LNCaP clone FGC (cell line): ENCODE measurements around the gene NACC1.
"Not testable (repeated sequence)": the region's sequence is repeated elsewhere in the genome, so short reads cannot be mapped to it uniquely, and the experiment has no call there.

Experiments used
- DNase-seq: peaks from one replicate; pipeline ENCODE4 v3.0.0-alpha.2; 2011; ENCODE audit warnings: low read depth
- H3K4me3 ChIP-seq: 2 replicates; pipeline ENCODE4 v1.5.1; 2011; ENCODE audit warnings: mild to moderate bottlenecking, low read depth, low read length, control low read depth
- CTCF ChIP-seq: IDR thresholded peaks from 2 replicates; pipeline ENCODE4 v1.5.1; 2012; ENCODE audit warnings: mild to moderate bottlenecking; ENCODE audit not compliant: control insufficient read depth, insufficient read depth; ENCODE audit errors: extremely low read depth

NACC1 gene

GRCh38 chr19:13165162-13165997 is 47.3 kb downstream of the NACC1 start:
- TF ChIP-seq CTCF: no peak
- DNase-seq: no peak

GRCh38 chr19:13166151-13166550 is 48.1 kb downstream of the NACC1 start:
- H3K4me3 ChIP-seq, DNase-seq: not testable (repeated sequence)

More at GRCh38 chr19:13165162-13165997, 47.3 kb downstream of the NACC1 start:
- no peak overlapping the region for H3K4me3 ChIP-seq

- no peak for DNase-seq
- H3K4me3 ChIP-seq: no peak overlapping the region
- TF ChIP-seq CTCF: no peak
These were observed 51.7 kb downstream of the NACC1 start for GRCh38 chr19:13169769-13170168.

- H3K4me3 ChIP-seq: no peak overlapping the region
- TF ChIP-seq CTCF: no peak
- no peak for DNase-seq
These were observed 53.1 kb downstream of the NACC1 start for GRCh38 chr19:13171146-13171545.

GRCh38 chr19:13172346-13173138 is 54.5 kb downstream of the NACC1 start:
- H3K4me3 ChIP-seq: no peak overlapping the region
- no peak for TF ChIP-seq CTCF
- no peak for DNase-seq

- TF ChIP-seq CTCF: no peak
- DNase-seq: no peak
- no peak overlapping the region for H3K4me3 ChIP-seq
These were observed 55.2 kb downstream of the NACC1 start for GRCh38 chr19:13173139-13173737.

- no peak for DNase-seq
- no peak overlapping the region for H3K4me3 ChIP-seq
- no peak for TF ChIP-seq CTCF
These were observed 58.3 kb downstream of the NACC1 start for GRCh38 chr19:13176345-13176744.

- DNase-seq, H3K4me3 ChIP-seq: not testable (repeated sequence)
These were observed 59.5 kb downstream of the NACC1 start for GRCh38 chr19:13177584-13177983.

- DNase-seq, H3K4me3 ChIP-seq: not testable (repeated sequence)
These were observed 60.2 kb downstream of the NACC1 start for GRCh38 chr19:13178291-13178690.
